ENCODE results near the gene ALDH3B2.
"Not testable (repeated sequence)": the region's sequence is repeated elsewhere in the genome, so short reads cannot be mapped to it uniquely, and the experiment has no call there.

Gene ALDH3B2

GRCh38 chr11:67642173-67643120 lies 32.0 kb downstream of the ALDH3B2 start:
- no peak for DNase-seq (ENCODE audit: low spot score)

DNA sequence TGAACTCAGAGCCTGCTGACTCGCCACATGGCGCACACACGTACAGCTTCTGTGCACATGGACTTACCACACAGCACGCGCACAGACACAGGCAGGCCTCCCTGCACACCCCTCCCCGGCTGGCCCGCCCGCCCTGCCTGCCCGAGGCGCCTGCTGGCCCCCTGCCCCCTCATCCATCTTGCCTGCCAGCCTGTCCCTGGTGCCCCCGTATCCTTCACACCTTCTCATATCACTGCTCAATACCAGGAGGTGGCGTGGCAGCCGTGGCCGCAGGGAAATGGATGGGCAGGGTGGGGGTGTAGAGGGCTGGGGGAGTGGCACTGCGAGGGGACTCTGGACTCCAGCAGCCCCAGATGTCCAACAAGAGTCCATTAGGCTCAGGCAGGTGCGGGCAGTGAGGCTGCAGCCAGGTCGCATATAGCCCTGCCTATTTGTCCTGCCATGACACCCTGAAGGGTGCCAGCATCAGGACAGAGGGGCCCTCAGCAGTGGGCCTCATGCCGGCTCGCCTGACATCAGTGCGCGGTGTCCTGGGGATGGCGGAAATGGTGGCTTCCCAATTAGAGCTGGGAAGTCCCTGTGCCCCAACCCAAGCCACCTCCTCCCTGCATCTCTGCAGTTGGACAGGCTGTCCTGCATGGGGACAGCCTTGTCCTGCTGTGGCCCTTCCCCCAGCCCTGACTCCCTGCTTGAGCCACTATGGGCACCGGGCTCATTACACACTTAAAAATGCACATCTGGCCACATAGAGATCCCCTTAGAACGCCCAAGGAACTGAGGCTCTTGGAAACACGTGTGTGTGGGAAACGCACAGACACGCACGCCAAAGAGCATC lies 32.9 kb downstream of the ALDH3B2 start:
- DNase-seq (ENCODE audit: low spot score), result no peak

DNA sequence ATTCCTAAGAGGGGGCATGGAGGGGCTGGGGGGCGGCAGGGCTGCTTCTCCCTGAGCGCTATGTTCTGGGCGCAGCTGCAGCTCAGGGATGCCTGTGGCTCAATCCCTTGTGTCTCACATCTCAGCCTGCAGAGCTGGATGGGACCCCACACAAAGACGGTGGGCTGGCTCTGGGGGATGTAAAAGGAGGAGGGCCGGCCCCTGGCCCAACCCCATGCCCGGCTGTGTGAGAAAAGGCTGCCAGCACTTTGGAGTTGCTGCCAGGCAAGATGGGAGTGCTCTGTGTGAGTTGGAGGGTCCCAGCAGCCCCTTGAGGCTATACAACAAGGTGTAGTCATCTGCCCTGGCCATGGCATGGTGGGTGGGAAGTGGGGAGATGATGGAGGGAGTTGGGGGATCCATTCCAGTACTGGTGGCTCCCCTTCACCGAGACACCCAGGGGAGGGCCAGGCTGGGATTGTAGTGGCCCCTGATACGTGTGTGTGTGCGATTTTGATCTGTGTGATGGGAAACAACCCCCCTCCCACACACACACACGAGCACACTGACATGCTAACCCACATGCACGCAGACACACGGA lies 33.6 kb downstream of the ALDH3B2 start:
- DNase-seq (ENCODE audit: low spot score), result no peak

GRCh38 chr11:67640021-67640757 lies 34.2 kb downstream of the ALDH3B2 start:
- DNase-seq (ENCODE audit: low spot score), result peak; percentile 35

DNA sequence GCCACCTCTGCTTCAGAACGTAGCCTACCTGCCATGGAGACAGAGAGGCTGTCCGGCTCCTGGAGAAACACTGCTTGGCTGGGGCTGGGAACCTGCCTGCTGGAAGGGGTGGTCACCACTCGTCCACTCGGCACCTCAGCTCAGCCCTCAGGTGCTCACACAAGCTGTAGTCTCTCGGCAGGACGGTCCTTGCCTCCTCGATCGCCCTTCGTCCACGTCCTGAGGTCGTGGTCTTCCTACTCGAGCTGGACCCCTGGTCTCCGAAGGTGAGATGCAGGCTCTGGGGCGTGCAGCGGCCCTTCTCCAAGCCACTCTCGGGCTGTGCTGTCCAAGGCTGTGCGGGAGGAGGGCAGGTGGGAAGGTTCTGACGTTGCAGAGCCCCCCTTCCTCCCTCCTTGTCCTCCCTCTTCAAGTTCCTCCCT lies 35.0 kb downstream of the ALDH3B2 start, which contains the start of gene TBX10:
Gene TBX10, minus strand, starts transcription at position 326 of the 422 bp plus-strand sequence. Its CDS starts 291 bp downstream, at position 35.
- DNase-seq (ENCODE audit: low spot score), result no peak

DNA sequence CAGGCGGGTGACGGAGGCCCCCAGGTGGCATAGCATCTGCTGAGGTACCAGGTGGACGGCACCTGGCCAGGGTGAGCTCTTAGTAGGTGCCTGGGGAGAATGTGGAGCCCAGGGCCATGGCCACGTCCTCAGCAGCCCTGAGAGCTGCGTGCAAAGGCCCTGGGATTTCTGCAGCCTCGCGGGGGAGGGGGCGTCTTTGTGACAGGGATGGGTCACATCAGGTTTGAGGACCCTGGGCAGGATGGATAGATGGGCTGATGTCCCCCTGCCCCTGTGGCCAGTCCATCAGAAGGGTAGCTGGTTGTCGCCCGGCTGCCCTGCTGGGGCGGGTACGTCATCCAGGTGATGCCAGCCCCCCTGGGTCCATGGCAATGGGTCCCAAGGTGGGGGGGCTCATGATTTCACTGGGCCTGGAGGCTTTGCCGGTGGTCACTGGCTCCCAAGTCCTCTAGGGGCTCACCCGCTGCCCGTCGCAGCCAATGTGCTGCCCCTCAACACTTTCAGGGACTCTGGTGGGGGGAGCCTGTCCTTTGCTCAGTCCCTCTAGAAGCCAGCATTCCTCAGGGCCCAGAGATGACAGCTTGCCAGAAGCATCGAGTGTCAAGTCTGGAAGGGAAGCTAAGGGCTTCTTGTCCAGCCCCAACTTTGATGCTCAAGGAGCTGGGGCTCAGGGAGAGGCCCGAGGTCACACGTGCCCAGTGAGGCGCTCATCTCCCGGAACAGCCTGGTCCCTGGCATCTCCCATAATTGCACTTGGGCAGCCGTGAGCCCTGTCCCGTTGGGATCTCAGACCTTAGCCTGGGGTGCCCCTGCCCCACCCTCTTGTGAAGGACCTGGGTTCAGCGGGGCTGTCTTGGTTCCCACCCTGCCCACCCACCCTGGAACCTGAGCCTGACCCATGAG lies 35.6 kb downstream of the ALDH3B2 start:
- DNase-seq (ENCODE audit: low spot score), result no peak

DNA sequence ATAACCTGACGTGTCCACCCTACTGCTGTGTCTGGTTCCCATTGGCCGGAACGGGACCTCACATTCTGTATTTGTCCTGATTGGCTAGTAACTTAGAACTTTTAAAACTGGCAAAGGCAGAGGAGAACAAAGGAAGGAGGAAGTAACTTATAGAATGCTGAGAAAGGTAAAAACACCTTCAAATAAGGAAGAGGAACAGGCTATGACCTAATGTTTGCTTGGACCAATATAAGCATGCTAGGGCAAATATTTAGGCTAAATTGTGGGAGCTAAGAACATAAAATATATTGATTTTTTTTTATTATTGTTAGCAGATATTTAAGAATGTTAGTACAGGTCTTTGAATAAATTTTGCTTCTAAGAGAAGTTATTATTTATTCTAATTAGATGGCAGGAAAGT lies 37.0 kb downstream of the ALDH3B2 start:
- not testable (repeated sequence) for DNase-seq (ENCODE audit: low spot score)

DNA sequence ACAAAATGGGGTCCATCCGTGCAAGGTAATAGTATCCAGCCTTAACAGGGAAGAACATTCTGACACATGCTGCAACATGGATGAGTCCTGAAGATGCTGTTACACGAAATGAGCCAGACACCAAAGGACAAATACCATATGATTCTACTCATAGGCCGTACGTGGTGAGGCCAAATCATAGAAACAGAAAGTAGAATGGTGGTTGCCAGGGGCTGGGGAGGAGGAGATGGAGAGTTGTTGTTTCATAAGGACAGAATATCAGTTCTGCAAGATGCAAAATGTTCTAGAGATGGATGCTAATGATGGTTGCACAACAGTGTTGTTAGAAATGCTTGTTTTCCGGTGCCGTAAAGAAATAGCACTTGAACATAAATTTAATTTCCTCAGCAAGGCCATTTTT lies 37.5 kb downstream of the ALDH3B2 start:
- DNase-seq (ENCODE audit: low spot score), result no peak

DNA sequence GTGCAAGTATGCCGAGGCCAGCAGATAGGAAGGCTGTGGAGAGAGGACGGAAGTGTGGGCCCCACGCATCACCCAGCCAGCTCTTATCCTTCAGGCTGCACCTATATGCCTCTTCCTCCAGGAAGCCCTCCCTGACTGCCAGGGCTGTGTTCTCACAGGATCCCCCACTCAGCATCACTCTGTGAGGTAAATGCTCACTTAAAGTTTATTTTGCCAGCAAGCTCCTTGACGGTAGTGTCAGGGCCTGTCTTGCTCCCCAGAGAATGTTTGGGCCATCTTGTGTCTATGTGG lies 39.2 kb downstream of the ALDH3B2 start:
- DNase-seq (ENCODE audit: low spot score), result no peak

- no peak for DNase-seq (ENCODE audit: low spot score)
Observed at GRCh38 chr11:67634366-67635230, 39.8 kb downstream of the ALDH3B2 start.

GRCh38 chr11:67633758-67634365 lies 40.6 kb downstream of the ALDH3B2 start:
- DNase-seq (ENCODE audit: low spot score), result no peak

DNA sequence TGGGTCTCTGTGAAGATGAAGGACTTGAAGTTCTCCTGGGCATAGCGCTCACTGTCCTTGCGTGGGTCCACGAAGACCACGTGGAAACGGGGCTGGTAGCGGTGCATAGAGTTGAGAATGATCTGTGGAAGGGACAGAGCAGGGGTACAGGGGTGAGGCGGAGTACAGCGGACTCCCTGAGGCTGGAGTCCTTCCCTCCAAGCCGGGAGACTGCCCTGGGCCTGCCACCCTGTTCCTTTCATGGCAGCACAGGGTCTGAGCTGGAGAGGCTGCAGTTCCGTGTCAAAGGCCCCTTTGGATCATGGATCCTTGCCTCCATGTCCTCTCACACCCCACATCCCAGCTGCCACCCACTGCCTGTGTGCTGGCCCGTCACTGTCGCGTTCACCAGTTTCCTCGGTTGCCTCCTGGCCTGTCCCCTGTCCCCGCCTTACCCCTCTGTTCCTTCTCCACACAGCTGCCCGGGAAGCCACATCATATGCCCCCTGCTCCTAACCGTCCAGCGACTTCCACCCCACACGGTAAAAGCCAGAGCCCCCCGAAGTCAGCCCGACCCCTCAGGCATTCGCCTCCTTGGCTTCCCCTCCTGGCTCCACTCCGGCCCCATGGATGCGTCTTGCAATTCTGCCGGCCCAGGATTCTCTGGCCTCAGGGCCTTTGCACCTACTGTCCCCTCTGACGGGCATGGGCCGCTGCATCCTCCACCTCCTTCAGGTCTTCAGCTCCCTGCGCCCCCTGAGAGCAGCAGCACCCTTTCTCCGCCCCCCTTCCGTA lies 41.3 kb downstream of the ALDH3B2 start:
- DNase-seq (ENCODE audit: low spot score), result no peak

GRCh38 chr11:67632175-67632981 lies 42.0 kb downstream of the ALDH3B2 start:
- no peak for DNase-seq (ENCODE audit: low spot score)

DNA sequence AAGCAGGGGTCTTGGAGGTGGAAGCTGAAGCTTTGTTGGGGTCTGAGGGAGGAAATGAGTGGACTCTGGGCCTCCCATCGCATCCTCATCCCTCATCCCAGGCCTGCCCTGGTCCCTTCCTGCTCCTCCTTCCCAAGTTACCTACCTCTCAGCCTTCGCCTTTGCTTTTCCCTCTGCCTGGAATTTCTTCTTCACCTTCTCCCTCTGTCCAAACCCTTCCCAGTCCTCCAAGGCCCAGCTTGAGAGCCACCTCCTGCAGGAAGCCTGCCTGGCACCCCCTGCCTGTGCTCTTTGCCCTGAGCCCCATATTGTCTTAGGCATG lies 42.6 kb downstream of the ALDH3B2 start:
- no peak for DNase-seq (ENCODE audit: low spot score)

DNA sequence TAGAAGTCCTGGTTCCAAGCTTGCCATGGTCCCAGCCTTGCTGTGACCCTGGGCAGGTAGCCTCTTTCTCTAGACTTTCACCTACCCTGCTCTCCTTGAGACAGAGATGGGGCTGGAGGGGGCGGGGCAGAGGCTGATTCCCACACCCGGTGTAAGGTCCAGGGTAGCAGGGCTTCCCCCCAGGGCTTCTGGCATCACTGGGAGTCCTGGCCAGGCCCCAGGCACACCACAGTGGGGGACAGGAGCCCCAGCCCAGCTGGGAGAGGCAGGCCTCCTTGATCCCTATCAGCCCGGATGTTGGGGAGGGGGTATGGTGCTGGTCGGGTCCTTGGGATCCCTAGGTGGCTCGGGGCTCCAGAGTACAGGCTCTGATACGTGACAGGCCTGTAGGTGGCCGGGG lies 43.0 kb downstream of the ALDH3B2 start:
- no peak for DNase-seq (ENCODE audit: low spot score)

- DNase-seq (ENCODE audit: low spot score), result no peak
Observed at GRCh38 chr11:67630943-67631331, 43.5 kb downstream of the ALDH3B2 start.

- peak; percentile 98 for DNase-seq (ENCODE audit: low spot score)
Observed at GRCh38 chr11:67630228-67630942, 44.0 kb downstream of the ALDH3B2 start.

Measured in globus pallidus (tissue), 1 donor.